Glutamatergic neuron (in vitro differentiated cells): ENCODE measurements around the gene GNL1. TPM values are rescaled to one million over a fixed set of nuclear protein-coding genes. Genes with fewer than 3 reads are reported as not detected.
A peak's percentile ranks its signal among the peaks of the same experiment; 100 is the strongest.

ENCODE experiments used
- DNase-seq: peaks from one replicate; pipeline ENCODE4 v3.0.0; 2022
- H3K27ac Mint-ChIP-seq: one replicate; pipeline ENCODE4 v1.8.0; 2020; ENCODE audit warnings: mild to moderate bottlenecking, mixed read lengths, inconsistent platforms; ENCODE audit not compliant: unreplicated experiment
- H3K27me3 Mint-ChIP-seq: one replicate; pipeline ENCODE4 v1.8.0; 2020; ENCODE audit warnings: mild to moderate bottlenecking, moderate library complexity, mixed read lengths, inconsistent platforms; ENCODE audit not compliant: unreplicated experiment
- H3K36me3 Mint-ChIP-seq: one replicate; pipeline ENCODE4 v1.8.0; 2020; ENCODE audit warnings: mild to moderate bottlenecking, mixed read lengths, inconsistent platforms; ENCODE audit not compliant: unreplicated experiment
- H3K4me1 Mint-ChIP-seq: one replicate; pipeline ENCODE4 v1.8.0; 2020; ENCODE audit warnings: mild to moderate bottlenecking, low read depth, mixed read lengths, inconsistent platforms; ENCODE audit not compliant: unreplicated experiment
- H3K4me3 Mint-ChIP-seq: one replicate; pipeline ENCODE4 v1.8.0; 2020; ENCODE audit warnings: mild to moderate bottlenecking, mixed read lengths, inconsistent platforms; ENCODE audit not compliant: unreplicated experiment
- H3K9me3 Mint-ChIP-seq: one replicate; pipeline ENCODE4 v1.8.0; 2020; ENCODE audit warnings: mild to moderate bottlenecking, moderate library complexity, mixed read lengths, inconsistent platforms; ENCODE audit not compliant: unreplicated experiment
- long read RNA-seq: library from polyadenylated mRNA; unstranded; transcript quantifications from one replicate; pipeline ENCODE4 v2.0.0, GENCODE V29; 2020; ENCODE audit not compliant: unreplicated experiment
- total RNA-seq: library from RNA; stranded (reverse); fragmentation: NEBNext Ultra II Directional; extraction: Animal tissue kit (Norgen Biotek cat#: 25700); gene quantifications from one replicate; pipeline ENCODE4 v1.2.1, GENCODE V29; 2021; ENCODE audit not compliant: unreplicated experiment
- TF ChIP-seq, protein P1 (sequence below): fragments of 200-600 bp; sonication (generic); IDR thresholded peaks from one replicate; pipeline ENCODE4 v1.5.0; 2021; ENCODE audit not compliant: partially characterized antibody, unreplicated experiment

GNL1 gene, protein sequence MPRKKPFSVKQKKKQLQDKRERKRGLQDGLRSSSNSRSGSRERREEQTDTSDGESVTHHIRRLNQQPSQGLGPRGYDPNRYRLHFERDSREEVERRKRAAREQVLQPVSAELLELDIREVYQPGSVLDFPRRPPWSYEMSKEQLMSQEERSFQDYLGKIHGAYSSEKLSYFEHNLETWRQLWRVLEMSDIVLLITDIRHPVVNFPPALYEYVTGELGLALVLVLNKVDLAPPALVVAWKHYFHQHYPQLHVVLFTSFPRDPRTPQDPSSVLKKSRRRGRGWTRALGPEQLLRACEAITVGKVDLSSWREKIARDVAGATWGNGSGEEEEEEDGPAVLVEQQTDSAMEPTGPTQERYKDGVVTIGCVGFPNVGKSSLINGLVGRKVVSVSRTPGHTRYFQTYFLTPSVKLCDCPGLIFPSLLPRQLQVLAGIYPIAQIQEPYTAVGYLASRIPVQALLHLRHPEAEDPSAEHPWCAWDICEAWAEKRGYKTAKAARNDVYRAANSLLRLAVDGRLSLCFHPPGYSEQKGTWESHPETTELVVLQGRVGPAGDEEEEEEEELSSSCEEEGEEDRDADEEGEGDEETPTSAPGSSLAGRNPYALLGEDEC
- total RNA-seq, result 42.1 TPM
- long read RNA-seq, full-length matches to known transcripts, result 9 of 15 reads
- long read RNA-seq, partial matches to known transcripts, result 6 of 15 reads
- long read RNA-seq, other reads (novel, unspliced or antisense), result 0 of 15 reads

DNA sequence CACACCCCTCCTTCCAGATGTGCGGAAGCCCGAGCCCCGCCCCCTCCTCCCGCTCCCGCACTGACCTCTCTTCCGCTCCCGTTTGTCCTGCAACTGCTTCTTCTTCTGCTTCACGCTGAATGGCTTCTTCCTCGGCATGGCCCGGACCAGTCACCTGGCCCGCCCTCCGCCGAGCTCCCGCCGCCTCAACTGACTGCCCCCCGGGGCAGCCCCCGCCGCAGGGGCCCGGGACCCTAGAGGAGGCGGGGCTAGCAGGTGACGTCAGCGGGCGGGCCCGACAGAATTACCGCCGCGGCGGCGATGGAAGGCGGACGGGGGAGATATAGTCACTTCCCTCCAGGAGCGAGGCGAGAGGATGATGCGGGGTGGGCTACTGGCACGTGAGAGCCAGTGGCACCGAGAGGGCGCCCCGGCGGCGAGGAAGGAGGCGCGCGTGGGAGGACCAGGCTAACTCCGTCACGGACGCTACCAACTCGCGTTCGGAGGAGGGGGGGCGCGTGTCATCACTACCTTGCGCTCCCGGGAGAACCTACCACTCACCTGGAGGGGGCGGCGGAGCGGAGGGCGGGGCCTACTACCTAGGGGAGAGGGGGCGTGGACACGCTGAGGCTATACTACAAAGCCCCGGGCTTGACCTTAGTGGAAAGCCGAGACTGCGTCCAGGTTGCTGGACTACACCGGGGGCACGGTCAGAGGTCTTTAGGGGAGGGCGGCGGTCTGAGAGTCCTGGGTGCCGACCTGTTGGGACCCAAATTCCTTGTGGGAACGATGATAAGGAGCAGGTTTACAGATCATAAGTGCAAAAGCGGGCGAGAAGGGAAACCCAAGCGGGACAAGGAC, at the start of gene GNL1:
Gene GNL1, minus strand, starts transcription at position 424 of the 840 bp plus-strand sequence. Its CDS starts 286 bp downstream, at position 138.
- Mint-ChIP-seq H3K9me3 (peaks cover 6% of the 10 kb centered on the region), H3K36me3 (no peaks in the 10 kb centered on the region), H3K27me3 (peaks cover 7% of the 10 kb centered on the region), H3K4me3 (peak within 1 kb of the TSS; percentile 100), H3K27ac (peak within 1 kb of the TSS; percentile 95), H3K4me1 (peaks cover 3% of the 10 kb centered on the region)
- peak; percentile 89 for DNase-seq
- TF ChIP-seq, protein P1, sequence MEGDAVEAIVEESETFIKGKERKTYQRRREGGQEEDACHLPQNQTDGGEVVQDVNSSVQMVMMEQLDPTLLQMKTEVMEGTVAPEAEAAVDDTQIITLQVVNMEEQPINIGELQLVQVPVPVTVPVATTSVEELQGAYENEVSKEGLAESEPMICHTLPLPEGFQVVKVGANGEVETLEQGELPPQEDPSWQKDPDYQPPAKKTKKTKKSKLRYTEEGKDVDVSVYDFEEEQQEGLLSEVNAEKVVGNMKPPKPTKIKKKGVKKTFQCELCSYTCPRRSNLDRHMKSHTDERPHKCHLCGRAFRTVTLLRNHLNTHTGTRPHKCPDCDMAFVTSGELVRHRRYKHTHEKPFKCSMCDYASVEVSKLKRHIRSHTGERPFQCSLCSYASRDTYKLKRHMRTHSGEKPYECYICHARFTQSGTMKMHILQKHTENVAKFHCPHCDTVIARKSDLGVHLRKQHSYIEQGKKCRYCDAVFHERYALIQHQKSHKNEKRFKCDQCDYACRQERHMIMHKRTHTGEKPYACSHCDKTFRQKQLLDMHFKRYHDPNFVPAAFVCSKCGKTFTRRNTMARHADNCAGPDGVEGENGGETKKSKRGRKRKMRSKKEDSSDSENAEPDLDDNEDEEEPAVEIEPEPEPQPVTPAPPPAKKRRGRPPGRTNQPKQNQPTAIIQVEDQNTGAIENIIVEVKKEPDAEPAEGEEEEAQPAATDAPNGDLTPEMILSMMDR, result no peak

DNA sequence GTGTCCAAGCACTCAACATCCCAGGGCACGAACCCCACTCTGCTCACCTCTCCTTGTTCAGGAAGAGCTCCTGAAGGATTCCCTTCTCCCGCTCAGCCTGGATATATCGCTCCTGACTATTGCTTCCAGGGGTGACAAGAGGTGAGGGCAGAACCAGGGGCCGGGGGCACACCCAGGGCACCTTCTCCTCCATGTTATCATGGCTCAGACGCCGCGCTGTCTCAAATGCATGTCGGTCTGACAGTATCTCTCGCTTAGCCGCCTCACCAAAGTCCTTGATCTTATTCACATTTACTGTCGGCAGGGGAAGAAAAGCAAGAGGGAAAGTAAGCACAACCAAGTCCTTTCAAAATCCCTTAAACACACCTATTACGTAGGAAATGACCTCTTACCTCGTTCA, 47.7 kb upstream of the GNL1 start:
- DNase-seq, result no peak
- H3K36me3 Mint-ChIP-seq, result peaks cover 8% of the 10 kb centered on the region
- peaks cover 4% of the 10 kb centered on the region for H3K4me1 Mint-ChIP-seq
- H3K27me3 Mint-ChIP-seq, result peaks cover 5% of the 10 kb centered on the region
- TF ChIP-seq, protein P1, result no peak
- peaks cover 10% of the 10 kb centered on the region for H3K9me3 Mint-ChIP-seq
- peak overlapping the region; percentile 49 for H3K27ac Mint-ChIP-seq
- H3K4me3 Mint-ChIP-seq, result no peak overlapping the region

DNA sequence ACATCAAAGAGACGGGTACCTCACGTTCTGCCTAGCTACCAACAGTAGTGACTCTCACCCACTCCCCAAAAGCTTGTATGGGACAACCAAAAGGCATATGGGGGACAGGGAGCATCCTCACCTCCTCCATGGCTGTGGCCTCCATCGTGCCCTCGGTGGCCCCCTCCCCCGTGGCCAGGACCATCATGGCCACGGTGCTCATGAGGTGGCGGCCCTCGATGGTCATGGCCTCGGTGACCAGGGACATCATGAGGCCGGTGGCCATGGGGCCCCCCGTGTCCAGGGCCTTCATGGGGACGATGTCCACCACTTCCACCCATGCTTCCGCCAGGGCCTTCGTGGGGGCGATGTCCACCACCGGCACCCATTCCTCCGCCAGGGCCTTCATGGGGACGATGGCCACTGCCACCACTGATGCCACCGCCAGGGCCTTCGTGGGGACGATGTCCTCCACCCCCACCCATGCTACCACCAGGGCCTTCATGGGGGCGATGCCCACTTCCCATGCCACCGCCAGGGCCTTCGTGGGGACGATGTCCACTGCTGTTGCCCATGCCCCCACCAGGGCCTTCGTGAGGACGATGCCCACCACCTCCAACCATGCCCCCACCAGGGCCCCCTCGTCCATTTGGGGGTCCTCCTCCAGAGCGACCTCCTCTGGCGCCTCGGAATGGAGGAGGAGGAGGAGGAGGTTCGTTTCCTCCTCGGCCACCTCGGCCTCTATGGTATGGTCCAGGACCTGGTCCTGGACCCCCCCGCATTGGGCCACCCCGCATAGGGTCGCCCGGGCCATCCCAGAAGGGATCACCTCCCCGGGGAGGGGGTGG, 45.7 kb upstream of the GNL1 start:
- TF ChIP-seq, protein P1, result no peak
- Mint-ChIP-seq H3K27me3 (peaks cover 9% of the 10 kb centered on the region), H3K36me3 (peaks cover 8% of the 10 kb centered on the region), H3K9me3 (peaks cover 10% of the 10 kb centered on the region), H3K4me3 (no peak overlapping the region), H3K27ac (no peak overlapping the region), H3K4me1 (peaks cover 4% of the 10 kb centered on the region)
- DNase-seq, result no peak

DNA sequence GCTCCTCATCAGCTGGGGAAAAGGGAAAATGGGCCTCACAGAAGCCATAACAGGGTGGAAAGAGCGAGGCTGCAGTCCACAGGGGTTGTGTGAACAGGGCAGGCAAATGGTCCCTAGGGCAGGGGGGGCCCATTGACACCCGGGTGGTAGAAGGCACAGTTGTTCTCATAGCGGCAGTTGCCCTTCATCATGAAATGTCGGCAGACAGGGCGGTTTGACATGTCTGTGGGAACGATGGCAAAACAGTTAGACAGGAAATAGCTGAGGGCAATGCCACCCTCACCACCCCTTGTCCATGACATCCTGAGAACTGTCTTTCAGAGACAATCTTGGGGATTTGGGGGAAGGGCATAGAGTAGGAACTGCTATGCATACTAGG, 45.1 kb upstream of the GNL1 start:
- H3K36me3 Mint-ChIP-seq, result peaks cover 8% of the 10 kb centered on the region
- H3K27ac Mint-ChIP-seq, result no peak overlapping the region
- TF ChIP-seq, protein P1, result no peak
- no peak overlapping the region for H3K4me3 Mint-ChIP-seq
- H3K4me1 Mint-ChIP-seq, result peaks cover 4% of the 10 kb centered on the region
- DNase-seq, result no peak
- peaks cover 10% of the 10 kb centered on the region for H3K9me3 Mint-ChIP-seq
- H3K27me3 Mint-ChIP-seq, result peaks cover 9% of the 10 kb centered on the region
